ENCODE results near the gene ANKRD44. TPM values are rescaled to one million over a fixed set of nuclear protein-coding genes. Genes with fewer than 3 reads are reported as not detected.

ANKRD44 gene
- total RNA-seq, 2 donors from 2014 or later = 57.8 to 93.4 TPM

DNA sequence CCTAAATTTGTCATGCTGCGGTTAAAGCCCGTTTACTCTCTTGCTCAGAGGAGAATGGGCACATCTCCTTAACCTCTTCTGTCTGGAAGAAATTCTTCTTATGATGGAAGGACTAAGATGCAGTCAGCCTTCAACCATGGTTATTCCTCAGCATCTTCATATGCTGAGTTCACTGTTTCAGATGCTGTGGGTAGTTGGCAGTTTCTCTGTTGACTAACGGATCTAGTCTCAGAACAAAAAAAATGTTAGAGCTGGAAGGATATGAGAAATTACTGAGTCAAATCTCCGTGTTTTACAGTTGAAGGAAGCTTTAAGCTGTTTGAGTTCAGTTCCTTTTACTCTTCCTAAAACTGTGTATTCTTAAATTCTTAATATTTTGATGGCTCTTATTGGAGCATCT, 340.5 kb downstream of the ANKRD44 start:
- H3K4me3 ChIP-seq = no peak overlapping the region
- H3K36me3 ChIP-seq = no peaks in the 10 kb centered on the region
- no peaks in the 10 kb centered on the region for H3K9me3 ChIP-seq
- H3K27me3 ChIP-seq (replicated peaks; ENCODE audit: insufficient read depth) = no peaks in the 10 kb centered on the region
- no peak for ATAC-seq (ENCODE audit: insufficient number of reproducible peaks, low FRiP score, low read depth)
- DNase-seq (ENCODE audit: low spot score) = no peak
- H3K27ac ChIP-seq = no peak overlapping the region
- no peak for TF ChIP-seq CTCF (IDR thresholded peaks at IDR 0.05)
- H3K4me1 ChIP-seq (ENCODE audit: control insufficient read depth in 1 of 2, low read depth in 2 of 2) = no peaks in the 10 kb centered on the region

DNA sequence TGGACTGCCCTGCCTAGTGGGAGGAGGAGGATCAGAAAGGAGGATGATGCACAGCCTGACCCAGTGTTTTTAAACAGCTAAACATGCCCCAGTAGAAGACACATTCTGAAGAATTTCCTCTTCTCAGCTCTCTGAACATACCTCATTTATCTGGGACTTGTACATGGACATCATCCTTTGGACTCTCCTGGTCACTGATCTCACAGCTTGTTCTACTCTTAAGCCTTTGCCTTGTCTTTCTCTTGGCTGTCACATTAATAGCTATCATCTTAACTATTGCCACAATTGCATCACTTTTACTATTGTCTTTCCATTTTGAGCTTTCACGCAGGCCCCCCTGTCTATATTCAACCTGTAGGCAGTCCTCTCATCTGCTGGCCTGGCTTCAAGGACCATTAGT, 342.1 kb downstream of the ANKRD44 start:
- H3K4me1 ChIP-seq (ENCODE audit: control insufficient read depth in 1 of 2, low read depth in 2 of 2) = no peaks in the 10 kb centered on the region
- H3K27ac ChIP-seq = no peak overlapping the region
- no peaks in the 10 kb centered on the region for H3K9me3 ChIP-seq
- no peak overlapping the region for H3K4me3 ChIP-seq
- no peaks in the 10 kb centered on the region for H3K27me3 ChIP-seq (replicated peaks; ENCODE audit: insufficient read depth)
- no peak for TF ChIP-seq CTCF (IDR thresholded peaks at IDR 0.05)
- DNase-seq (ENCODE audit: low spot score) = no peak
- H3K36me3 ChIP-seq = no peaks in the 10 kb centered on the region
- ATAC-seq (ENCODE audit: insufficient number of reproducible peaks, low FRiP score, low read depth) = no peak

GRCh38 chr2:196967775-196968174, 342.8 kb downstream of the ANKRD44 start:
- H3K4me3 ChIP-seq = no peak overlapping the region
- no peak overlapping the region for H3K27ac ChIP-seq
- no peaks in the 10 kb centered on the region for H3K4me1 ChIP-seq (ENCODE audit: control insufficient read depth in 1 of 2, low read depth in 2 of 2)
- ATAC-seq (ENCODE audit: insufficient number of reproducible peaks, low FRiP score, low read depth) (no peak), DNase-seq (ENCODE audit: low spot score) (no peak)
- no peaks in the 10 kb centered on the region for H3K9me3 ChIP-seq
- no peaks in the 10 kb centered on the region for H3K36me3 ChIP-seq
- no peak for TF ChIP-seq CTCF (IDR thresholded peaks at IDR 0.05)
- no peaks in the 10 kb centered on the region for H3K27me3 ChIP-seq (replicated peaks; ENCODE audit: insufficient read depth)

DNA sequence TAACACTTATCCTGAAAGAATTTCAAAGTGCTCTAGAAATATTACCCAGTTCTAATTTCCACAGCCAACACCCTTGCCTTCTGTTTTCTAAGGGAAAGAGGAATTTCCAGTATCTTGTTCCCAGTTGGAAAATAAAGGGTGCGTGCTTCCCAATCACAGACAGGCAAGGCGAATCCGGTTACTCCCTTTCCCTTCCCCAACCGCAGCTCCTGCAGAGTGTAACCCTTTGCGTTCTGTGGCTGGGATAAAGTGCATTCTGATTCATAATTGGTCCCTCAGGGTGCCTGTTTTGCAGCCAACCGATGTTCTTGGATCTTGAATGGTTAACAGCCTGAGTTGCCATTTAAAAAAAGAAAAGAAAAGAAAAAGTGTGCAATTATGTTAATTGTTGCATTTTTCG, 343.5 kb downstream of the ANKRD44 start:
- ATAC-seq (ENCODE audit: insufficient number of reproducible peaks, low FRiP score, low read depth) (no peak), DNase-seq (ENCODE audit: low spot score) (no peak)
- no peaks in the 10 kb centered on the region for H3K36me3 ChIP-seq
- no peak overlapping the region for H3K4me3 ChIP-seq
- no peaks in the 10 kb centered on the region for H3K27me3 ChIP-seq (replicated peaks; ENCODE audit: insufficient read depth)
- no peak overlapping the region for H3K27ac ChIP-seq
- H3K9me3 ChIP-seq = no peaks in the 10 kb centered on the region
- H3K4me1 ChIP-seq (ENCODE audit: control insufficient read depth in 1 of 2, low read depth in 2 of 2) = no peaks in the 10 kb centered on the region
- TF ChIP-seq CTCF (IDR thresholded peaks at IDR 0.05) = no peak

DNA sequence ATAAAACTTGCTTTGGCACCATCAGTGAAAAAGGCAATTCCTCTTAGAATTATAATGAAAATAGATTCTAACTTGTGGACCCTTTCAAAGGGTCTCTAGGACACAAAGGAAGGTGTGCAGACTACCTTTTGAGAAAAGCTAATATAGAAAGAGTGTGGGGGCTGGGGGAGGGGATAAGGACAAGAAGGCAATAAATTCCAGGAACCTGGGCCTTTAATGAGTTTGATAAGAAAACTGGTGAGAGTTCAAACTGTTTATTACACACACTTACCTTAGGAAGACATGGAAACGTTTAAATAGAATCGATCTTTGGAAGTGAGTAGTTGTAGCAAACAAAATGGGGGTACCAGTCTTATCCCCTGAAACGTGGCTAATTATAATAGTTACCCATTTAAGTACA, 344.5 kb downstream of the ANKRD44 start:
- DNase-seq (ENCODE audit: low spot score) = no peak
- ATAC-seq (ENCODE audit: insufficient number of reproducible peaks, low FRiP score, low read depth) = no peak
- H3K27me3 ChIP-seq (replicated peaks; ENCODE audit: insufficient read depth) = no peaks in the 10 kb centered on the region
- no peaks in the 10 kb centered on the region for H3K36me3 ChIP-seq
- H3K4me1 ChIP-seq (ENCODE audit: control insufficient read depth in 1 of 2, low read depth in 2 of 2) = no peaks in the 10 kb centered on the region
- no peak overlapping the region for H3K27ac ChIP-seq
- no peak for TF ChIP-seq CTCF (IDR thresholded peaks at IDR 0.05)
- no peak overlapping the region for H3K4me3 ChIP-seq
- H3K9me3 ChIP-seq = no peaks in the 10 kb centered on the region
